Osteocyte (in vitro differentiated cells): ENCODE data around the gene CUL9. TPM values are rescaled to one million over a fixed set of nuclear protein-coding genes. Genes with fewer than 3 reads are reported as not detected.
A peak's percentile ranks its signal among the peaks of the same experiment; 100 is the strongest.

Source experiments
- DNase-seq: peaks from one replicate; pipeline ENCODE4 v3.0.0; 2021; ENCODE audit warnings: mixed read lengths; ENCODE audit not compliant: unreplicated experiment; ENCODE audit errors: extremely low spot score
- H3K27ac Mint-ChIP-seq: one replicate; pipeline ENCODE4 v1.8.0; 2021; ENCODE audit warnings: mild to moderate bottlenecking, mixed read lengths; ENCODE audit not compliant: unreplicated experiment
- H3K27me3 Mint-ChIP-seq: one replicate; pipeline ENCODE4 v1.8.0; 2021; ENCODE audit warnings: mixed read lengths; ENCODE audit not compliant: unreplicated experiment
- H3K36me3 Mint-ChIP-seq: one replicate; pipeline ENCODE4 v1.8.0; 2021; ENCODE audit warnings: mixed read lengths; ENCODE audit not compliant: unreplicated experiment
- H3K4me1 Mint-ChIP-seq: one replicate; pipeline ENCODE4 v1.8.0; 2021; ENCODE audit warnings: mixed read lengths; ENCODE audit not compliant: unreplicated experiment
- H3K4me3 Mint-ChIP-seq: one replicate; pipeline ENCODE4 v1.8.0; 2021; ENCODE audit warnings: mild to moderate bottlenecking, moderate library complexity, mixed read lengths; ENCODE audit not compliant: unreplicated experiment
- H3K9me3 Mint-ChIP-seq: one replicate; pipeline ENCODE4 v1.8.0; 2021; ENCODE audit warnings: mixed read lengths; ENCODE audit not compliant: unreplicated experiment
- total RNA-seq: library from RNA; stranded (reverse); gene quantifications from 2 replicates; pipeline ENCODE4 v1.2.1, GENCODE V29; 2021
- TF ChIP-seq, protein P1 (sequence below): fragments of 200-600 bp; sonication (generic); IDR thresholded peaks from 2 replicates; pipeline ENCODE4 v1.5.0; 2021; ENCODE audit warnings: antibody characterized with exemption, mild to moderate bottlenecking, moderate library complexity

CUL9 gene
- total RNA-seq, 1 donor from 2014 or later: 39.5 TPM

- Mint-ChIP-seq H3K4me1 (peaks cover 32% of the 10 kb centered on the region), H3K9me3 (no peaks in the 10 kb centered on the region), H3K4me3 (peak overlapping the region; percentile 88), H3K27ac (peak overlapping the region; percentile 97), H3K27me3 (no peaks in the 10 kb centered on the region), H3K36me3 (peaks cover 21% of the 10 kb centered on the region)
- TF ChIP-seq, protein P1, sequence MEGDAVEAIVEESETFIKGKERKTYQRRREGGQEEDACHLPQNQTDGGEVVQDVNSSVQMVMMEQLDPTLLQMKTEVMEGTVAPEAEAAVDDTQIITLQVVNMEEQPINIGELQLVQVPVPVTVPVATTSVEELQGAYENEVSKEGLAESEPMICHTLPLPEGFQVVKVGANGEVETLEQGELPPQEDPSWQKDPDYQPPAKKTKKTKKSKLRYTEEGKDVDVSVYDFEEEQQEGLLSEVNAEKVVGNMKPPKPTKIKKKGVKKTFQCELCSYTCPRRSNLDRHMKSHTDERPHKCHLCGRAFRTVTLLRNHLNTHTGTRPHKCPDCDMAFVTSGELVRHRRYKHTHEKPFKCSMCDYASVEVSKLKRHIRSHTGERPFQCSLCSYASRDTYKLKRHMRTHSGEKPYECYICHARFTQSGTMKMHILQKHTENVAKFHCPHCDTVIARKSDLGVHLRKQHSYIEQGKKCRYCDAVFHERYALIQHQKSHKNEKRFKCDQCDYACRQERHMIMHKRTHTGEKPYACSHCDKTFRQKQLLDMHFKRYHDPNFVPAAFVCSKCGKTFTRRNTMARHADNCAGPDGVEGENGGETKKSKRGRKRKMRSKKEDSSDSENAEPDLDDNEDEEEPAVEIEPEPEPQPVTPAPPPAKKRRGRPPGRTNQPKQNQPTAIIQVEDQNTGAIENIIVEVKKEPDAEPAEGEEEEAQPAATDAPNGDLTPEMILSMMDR: no peak
- no peak for DNase-seq
Measured at GRCh38 chr6:43173591-43174262, 8.3 kb upstream of the CUL9 start.

- TF ChIP-seq, protein P1: peak; percentile 30
- peak; percentile 98 for DNase-seq
- peak overlapping the region; percentile 97 for H3K27ac Mint-ChIP-seq
- peaks cover 32% of the 10 kb centered on the region for H3K4me1 Mint-ChIP-seq
- H3K36me3 Mint-ChIP-seq: peaks cover 21% of the 10 kb centered on the region
- no peaks in the 10 kb centered on the region for H3K9me3 Mint-ChIP-seq
- H3K27me3 Mint-ChIP-seq: no peaks in the 10 kb centered on the region
- H3K4me3 Mint-ChIP-seq: peak overlapping the region; percentile 88
Measured at GRCh38 chr6:43174263-43175112, 7.5 kb upstream of the CUL9 start.

DNA sequence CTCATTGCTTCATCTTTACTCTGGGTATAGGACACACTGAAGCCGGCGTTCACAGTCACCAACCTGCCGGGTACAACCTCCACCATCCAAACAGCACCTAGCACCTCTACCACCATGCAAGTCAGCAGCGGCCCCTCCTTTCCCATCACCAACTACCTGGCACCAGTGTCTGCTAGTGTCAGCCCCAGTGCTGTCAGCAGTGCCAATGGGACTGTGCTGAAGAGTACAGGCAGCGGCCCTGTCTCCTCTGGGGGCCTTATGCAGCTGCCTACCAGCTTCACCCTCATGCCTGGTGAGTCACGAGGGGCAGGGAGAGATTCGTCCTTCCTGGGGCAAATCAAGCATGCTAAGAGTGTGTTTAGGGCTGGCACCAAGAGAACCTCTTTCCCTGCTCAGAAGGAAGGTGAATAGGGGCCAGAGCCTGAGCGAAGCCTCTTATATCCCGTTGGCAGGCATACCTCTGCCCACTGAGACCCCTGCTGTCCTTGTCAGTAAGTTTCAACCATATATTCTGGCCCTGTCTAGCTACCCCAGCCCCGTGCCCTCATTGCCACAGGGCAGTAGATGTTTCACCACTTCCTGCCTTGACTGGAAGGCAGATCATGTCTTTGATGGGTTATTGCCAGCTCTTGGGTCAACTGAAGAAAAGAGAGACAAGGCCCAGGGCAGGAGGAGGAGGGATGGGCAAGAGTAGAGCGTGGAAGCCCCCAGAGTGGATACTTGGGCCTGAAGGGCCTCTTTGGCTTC, 6.1 kb upstream of the CUL9 start:
- H3K27ac Mint-ChIP-seq: peak overlapping the region; percentile 97
- H3K36me3 Mint-ChIP-seq: peaks cover 22% of the 10 kb centered on the region
- H3K4me3 Mint-ChIP-seq: no peak overlapping the region
- H3K9me3 Mint-ChIP-seq: no peaks in the 10 kb centered on the region
- peaks cover 25% of the 10 kb centered on the region for H3K4me1 Mint-ChIP-seq
- DNase-seq: no peak
- TF ChIP-seq, protein P1: no peak
- no peaks in the 10 kb centered on the region for H3K27me3 Mint-ChIP-seq

- Mint-ChIP-seq H3K4me1 (peaks cover 29% of the 10 kb centered on the region), H3K27me3 (no peaks in the 10 kb centered on the region), H3K27ac (no peak overlapping the region), H3K4me3 (no peak overlapping the region), H3K36me3 (peaks cover 22% of the 10 kb centered on the region), H3K9me3 (no peaks in the 10 kb centered on the region)
- no peak for DNase-seq
- TF ChIP-seq, protein P1: no peak
Measured at GRCh38 chr6:43176423-43176786, 5.6 kb upstream of the CUL9 start.
